Endothelial cell of umbilical vein (primary cell): Measurements from ENCODE around the gene CCR3. TPM values are rescaled to one million over a fixed set of nuclear protein-coding genes. Genes with fewer than 3 reads are reported as not detected.

Experiments
- BruUV-seq: library from RNA; stranded (reverse); fragments of 400-500 nt; replicated peaks from 2 replicates; lab custom pipeline; 2021; lab: Mats Ljungman, UMichigan
- CTCF ChIA-PET: fragments of 300-600, 350-600 bp; sonication (Branson Sonifier 250); formaldehyde crosslinking; loops from one replicate; lab custom pipeline; 2021; ENCODE audit warnings: antibody characterized with exemption, inconsistent platforms; lab: Charles Lee
- POLR2A ChIA-PET: fragments of 300-600, 350-600 bp; sonication (Branson Sonifier 250); formaldehyde crosslinking; loops from one replicate; lab custom pipeline; 2021; ENCODE audit warnings: antibody characterized with exemption, inconsistent platforms; lab: Charles Lee
- DNase-seq: peaks from one replicate; pipeline ENCODE4 v3.0.0-alpha.2; 2011; ENCODE audit warnings: low read depth, low spot score
- FAIRE-seq: peaks from 2 replicates; lab custom pipeline; 2011; peaks lifted over from hg19 to GRCh38; lab: Jason Lieb, UNC
- H2AFZ ChIP-seq: 2 replicates; pipeline ENCODE4 v1.6.0; 2012; ENCODE audit warnings: low read depth, low read length, control low read depth, inconsistent platforms
- H3K27ac ChIP-seq: 2 replicates; pipeline ENCODE4 v1.5.1; 2011; ENCODE audit warnings: low read depth, mild to moderate bottlenecking, control low read depth, low read length, moderate library complexity; ENCODE audit not compliant: insufficient read depth
- H3K27me3 ChIP-seq, 2 experiments: 2 replicates each; pipeline versions ENCODE4 v1.6.0 to v1.6.1; 2011; ENCODE audit warnings: low read length in 2 of 2, mixed read lengths in 1 of 2; ENCODE audit not compliant: control insufficient read depth in 2 of 2, insufficient read depth in 2 of 2
- H3K36me3 ChIP-seq, 2 experiments: 2 replicates in 1 of 2; 3 replicates in 1 of 2; pipeline ENCODE4 v1.5.1; 2011; ENCODE audit warnings: low read length in 2 of 2, mild to moderate bottlenecking in 1 of 2, moderate library complexity in 1 of 2; ENCODE audit not compliant: control insufficient read depth in 2 of 2, insufficient read depth in 2 of 2; ENCODE audit errors: extremely low read depth in 1 of 2
- H3K4me1 ChIP-seq: 3 replicates; pipeline ENCODE4 v1.5.1; 2011; ENCODE audit warnings: mild to moderate bottlenecking, low read length; ENCODE audit not compliant: control insufficient read depth, insufficient read depth; ENCODE audit errors: extremely low read depth
- H3K4me2 ChIP-seq: 2 replicates; pipeline ENCODE4 v1.6.1; 2011; ENCODE audit warnings: low read length, control low read depth, mixed read lengths; ENCODE audit not compliant: insufficient read depth
- H3K4me3 ChIP-seq, 3 experiments: fragments of 200-600 bp in 1 of 3; sonication (generic), shearing (Covaris generic) in 1 of 3; replicated peaks in 1 of 3; 2 replicates each; pipeline ENCODE4 v1.5.1; 2011 to 2016; ENCODE audit warnings: control low read depth in 3 of 3, low read length in 3 of 3, mild to moderate bottlenecking in 2 of 3, inconsistent platforms in 1 of 3, low read depth in 1 of 3, moderate library complexity in 1 of 3; ENCODE audit not compliant: insufficient read depth in 1 of 3
- H3K79me2 ChIP-seq: 2 replicates; pipeline ENCODE4 v1.6.0; 2012; ENCODE audit warnings: low read length, inconsistent platforms; ENCODE audit not compliant: control insufficient read depth, insufficient read depth
- H3K9ac ChIP-seq: replicated peaks from 2 replicates; pipeline ENCODE3; 2011; ENCODE audit warnings: low read length, control low read depth; ENCODE audit not compliant: insufficient read depth; ENCODE audit errors: extremely low read depth
- H3K9me1 ChIP-seq: replicated peaks from 3 replicates; pipeline ENCODE4 v1.6.0; 2011; ENCODE audit warnings: mild to moderate bottlenecking, low read length; ENCODE audit not compliant: control insufficient read depth, insufficient read depth; ENCODE audit errors: extremely low read depth
- H3K9me3 ChIP-seq: replicated peaks from 2 replicates; pipeline ENCODE4 v1.5.1; 2012; ENCODE audit warnings: low read length, inconsistent platforms; ENCODE audit not compliant: control insufficient read depth, insufficient read depth
- H4K20me1 ChIP-seq: replicated peaks from 2 replicates; pipeline ENCODE3; 2011; ENCODE audit warnings: mild to moderate bottlenecking, low read length; ENCODE audit not compliant: control insufficient read depth, insufficient read depth; ENCODE audit errors: extremely low read depth
- EZH2 ChIP-seq: IDR thresholded peaks from 2 replicates; pipeline ENCODE4 v1.6.1; 2012; ENCODE audit warnings: borderline replicate concordance, low read depth, mild to moderate bottlenecking, moderate library complexity, low read length, inconsistent platforms; ENCODE audit not compliant: severe bottlenecking
- FOS ChIP-seq: IDR thresholded peaks from 2 replicates; pipeline ENCODE4 v1.6.1; 2011; ENCODE audit warnings: mild to moderate bottlenecking, low read length, moderate library complexity, borderline replicate concordance; ENCODE audit not compliant: insufficient read depth
- GATA2 ChIP-seq: IDR thresholded peaks from 2 replicates; pipeline ENCODE4 v1.7.0; 2011; ENCODE audit warnings: low read depth, mild to moderate bottlenecking, moderate library complexity, mixed read lengths, low read length; ENCODE audit not compliant: insufficient read length, insufficient read depth
- JUN ChIP-seq: IDR thresholded peaks from 2 replicates; pipeline ENCODE4 v1.6.1; 2011; ENCODE audit warnings: borderline replicate concordance, low read depth; ENCODE audit not compliant: insufficient read length, insufficient read depth
- MAX ChIP-seq: IDR thresholded peaks from 2 replicates; pipeline ENCODE4 v1.6.1; 2011; ENCODE audit not compliant: insufficient read depth, insufficient read length
- MYC ChIP-seq: IDR thresholded peaks from one replicate; pipeline ENCODE4 v1.6.1; 2011; ENCODE audit warnings: mild to moderate bottlenecking, low read depth, low read length
- POLR2A ChIP-seq: IDR thresholded peaks from 2 replicates; pipeline ENCODE4 v1.6.1; 2012; ENCODE audit warnings: low read depth, mild to moderate bottlenecking, control low read depth, low read length
- POLR2AphosphoS5 ChIP-seq: IDR thresholded peaks from 2 replicates; pipeline ENCODE4 v1.6.1; 2012; ENCODE audit warnings: low read depth, mild to moderate bottlenecking, control low read depth, low read length, moderate library complexity; ENCODE audit not compliant: insufficient read depth
- dilution Hi-C: fragments of 300-500 bp; cut with MboI; formaldehyde crosslinking; loops from one replicate; pipeline ENCODE4 v1.15.0; 2019; ENCODE audit warnings: low sequenced_read_pairs; ENCODE audit not compliant: extremely low pct_ligation_motif_present
- intact Hi-C: fragments of 100-400 bp; cut with micrococcal nuclease; formaldehyde crosslinking; loops from one replicate; pipeline ENCODE4 v1.10.0; 2022
- polyA plus RNA-seq, 4 experiments: library from polyadenylated mRNA; depleted of rRNA in 3 of 4; stranded (reverse) in 3 of 4; unstranded in 1 of 4; fragments of >200 nt; gene quantifications; 2 replicates each; pipeline versions ENCODE4 v1.2.1 to v1.2.3, GENCODE V29; 2011 to 2012; ENCODE audit warnings: missing spikeins in 1 of 4
- total RNA-seq: library from RNA; stranded (reverse); gene quantifications from 2 replicates; pipeline ENCODE4 v1.2.3, GENCODE V29; 2021
- TF ChIP-seq, protein P1 (sequence below), 2 donors: IDR thresholded peaks; 1 replicate in 1 of 2; 2 replicates in 1 of 2; pipeline ENCODE4 v1.5.1; 2011; ENCODE audit warnings: low read length in 2 of 2, mild to moderate bottlenecking in 2 of 2, moderate library complexity in 2 of 2, control low read depth in 1 of 2, inconsistent platforms in 1 of 2, low read depth in 1 of 2; ENCODE audit not compliant: insufficient read depth in 1 of 2; ENCODE audit errors: extremely low read depth in 1 of 2

Gene CCR3
- total and polyA plus RNA-seq, 2 donors (not counting 3 experiments of a cell fraction or from before 2014, with no cell fraction given), result not detected

GRCh38 chr3:46243560-46243959 lies 1.3 kb downstream of the CCR3 start:
- Histone ChIP-seq H3K9me1 (no peaks in the 10 kb centered on the region), H3K4me1 (no peaks in the 10 kb centered on the region), H2AFZ (no peak overlapping the region), H3K9ac (no peak overlapping the region), H3K9me3 (no peaks in the 10 kb centered on the region), H3K27ac (no peak overlapping the region), H3K79me2 (no peaks in the 10 kb centered on the region), H3K36me3 (no peaks in the 10 kb centered on the region), H3K4me3 (no peak overlapping the region), H3K4me2 (no peak overlapping the region), H3K27me3 (peaks cover 0 to 3% of the 10 kb centered on the region in 2 experiments), H4K20me1 (no peaks in the 10 kb centered on the region)
- POLR2A ChIA-PET, result no interaction called here
- intact Hi-C loops, result no loop called here
- CTCF ChIA-PET, result no interaction called here
- no TSS peak for BruUV-seq
- TF ChIP-seq, protein P1, sequence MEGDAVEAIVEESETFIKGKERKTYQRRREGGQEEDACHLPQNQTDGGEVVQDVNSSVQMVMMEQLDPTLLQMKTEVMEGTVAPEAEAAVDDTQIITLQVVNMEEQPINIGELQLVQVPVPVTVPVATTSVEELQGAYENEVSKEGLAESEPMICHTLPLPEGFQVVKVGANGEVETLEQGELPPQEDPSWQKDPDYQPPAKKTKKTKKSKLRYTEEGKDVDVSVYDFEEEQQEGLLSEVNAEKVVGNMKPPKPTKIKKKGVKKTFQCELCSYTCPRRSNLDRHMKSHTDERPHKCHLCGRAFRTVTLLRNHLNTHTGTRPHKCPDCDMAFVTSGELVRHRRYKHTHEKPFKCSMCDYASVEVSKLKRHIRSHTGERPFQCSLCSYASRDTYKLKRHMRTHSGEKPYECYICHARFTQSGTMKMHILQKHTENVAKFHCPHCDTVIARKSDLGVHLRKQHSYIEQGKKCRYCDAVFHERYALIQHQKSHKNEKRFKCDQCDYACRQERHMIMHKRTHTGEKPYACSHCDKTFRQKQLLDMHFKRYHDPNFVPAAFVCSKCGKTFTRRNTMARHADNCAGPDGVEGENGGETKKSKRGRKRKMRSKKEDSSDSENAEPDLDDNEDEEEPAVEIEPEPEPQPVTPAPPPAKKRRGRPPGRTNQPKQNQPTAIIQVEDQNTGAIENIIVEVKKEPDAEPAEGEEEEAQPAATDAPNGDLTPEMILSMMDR (IDR thresholded peaks at IDR 0.05; ENCODE audit: extremely low read depth in 1 of 2, insufficient read depth in 1 of 2, low read depth in 1 of 2, low read length in 2 of 2), result no peak
- TF ChIP-seq MYC (no peak), EZH2 (no peak), JUN (no peak), POLR2AphosphoS5 (no peak), POLR2A (no peak), MAX (no peak), GATA2 (no peak), FOS (no peak)
- no peak for DNase-seq
- FAIRE-seq, result no peak
- dilution Hi-C loops, result no loop called here
